C4-2B (cell line): ENCODE measurements around the gene FEV.
A peak's percentile ranks its signal among the peaks of the same experiment; 100 is the strongest.

Experiments used
- H3K27ac ChIP-seq: fragments of 450-650 bp; 2 replicates; pipeline ENCODE4 v1.5.1; 2017
- ZFX ChIP-seq: fragments of 450-650 bp; IDR thresholded peaks from 2 replicates; pipeline ENCODE4 v1.6.1; 2017
- TF ChIP-seq, protein P1 (sequence below): fragments of 450-650 bp; conservative IDR thresholded peaks from 2 replicates; pipeline ENCODE4 v1.5.1; 2017; ENCODE audit warnings: mild to moderate bottlenecking

FEV gene

GRCh38 chr2:218984239-218985020, 554 bp downstream of the FEV start:
- peak overlapping the region; percentile 69 for H3K27ac ChIP-seq
- 0 out of 2 replicates have a peak, but pooled peaks have one; percentile 47 for TF ChIP-seq ZFX
- TF ChIP-seq, protein P1, sequence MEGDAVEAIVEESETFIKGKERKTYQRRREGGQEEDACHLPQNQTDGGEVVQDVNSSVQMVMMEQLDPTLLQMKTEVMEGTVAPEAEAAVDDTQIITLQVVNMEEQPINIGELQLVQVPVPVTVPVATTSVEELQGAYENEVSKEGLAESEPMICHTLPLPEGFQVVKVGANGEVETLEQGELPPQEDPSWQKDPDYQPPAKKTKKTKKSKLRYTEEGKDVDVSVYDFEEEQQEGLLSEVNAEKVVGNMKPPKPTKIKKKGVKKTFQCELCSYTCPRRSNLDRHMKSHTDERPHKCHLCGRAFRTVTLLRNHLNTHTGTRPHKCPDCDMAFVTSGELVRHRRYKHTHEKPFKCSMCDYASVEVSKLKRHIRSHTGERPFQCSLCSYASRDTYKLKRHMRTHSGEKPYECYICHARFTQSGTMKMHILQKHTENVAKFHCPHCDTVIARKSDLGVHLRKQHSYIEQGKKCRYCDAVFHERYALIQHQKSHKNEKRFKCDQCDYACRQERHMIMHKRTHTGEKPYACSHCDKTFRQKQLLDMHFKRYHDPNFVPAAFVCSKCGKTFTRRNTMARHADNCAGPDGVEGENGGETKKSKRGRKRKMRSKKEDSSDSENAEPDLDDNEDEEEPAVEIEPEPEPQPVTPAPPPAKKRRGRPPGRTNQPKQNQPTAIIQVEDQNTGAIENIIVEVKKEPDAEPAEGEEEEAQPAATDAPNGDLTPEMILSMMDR: no peak

GRCh38 chr2:218983934-218984238, 1.1 kb downstream of the FEV start:
- TF ChIP-seq, protein P1: no peak
- no peak; the same call in 1 of the 2 replicates for TF ChIP-seq ZFX
- H3K27ac ChIP-seq: peak overlapping the region; percentile 69

DNA sequence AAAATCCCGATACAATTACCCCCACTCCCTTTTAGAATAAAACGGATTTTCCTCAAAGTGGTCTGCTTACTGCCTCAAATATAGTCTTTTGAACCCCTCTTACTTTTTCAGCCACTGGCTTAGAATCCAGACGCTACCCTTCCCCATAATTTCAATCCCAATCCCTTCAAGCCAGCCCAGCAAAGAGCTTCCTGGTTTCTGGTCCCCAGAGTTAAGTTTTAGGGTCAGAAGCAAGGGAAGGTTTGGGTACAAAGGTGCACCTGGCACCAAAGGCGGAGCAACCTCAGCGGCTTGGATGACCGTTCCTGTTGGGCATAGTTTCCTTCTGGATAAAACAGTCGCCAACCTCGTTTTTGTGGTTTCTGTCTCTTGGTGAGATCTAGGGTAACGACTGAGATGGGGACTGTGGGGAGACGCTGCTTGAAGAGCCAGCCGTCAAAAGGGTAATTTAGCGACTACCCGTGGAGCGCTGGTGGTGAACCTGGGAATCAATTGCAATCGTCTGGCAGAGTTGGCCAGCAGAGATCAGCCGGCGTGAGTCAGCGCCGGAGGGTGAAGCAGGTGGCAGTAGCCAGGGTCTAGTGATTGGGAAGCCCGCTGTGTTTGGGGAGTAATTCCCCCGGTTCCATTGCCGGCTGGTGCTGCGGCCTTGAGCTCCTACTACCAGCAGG, 1.6 kb downstream of the FEV start:
- TF ChIP-seq, protein P1: no peak
- no peak for TF ChIP-seq ZFX
- H3K27ac ChIP-seq: peak overlapping the region; percentile 69

DNA sequence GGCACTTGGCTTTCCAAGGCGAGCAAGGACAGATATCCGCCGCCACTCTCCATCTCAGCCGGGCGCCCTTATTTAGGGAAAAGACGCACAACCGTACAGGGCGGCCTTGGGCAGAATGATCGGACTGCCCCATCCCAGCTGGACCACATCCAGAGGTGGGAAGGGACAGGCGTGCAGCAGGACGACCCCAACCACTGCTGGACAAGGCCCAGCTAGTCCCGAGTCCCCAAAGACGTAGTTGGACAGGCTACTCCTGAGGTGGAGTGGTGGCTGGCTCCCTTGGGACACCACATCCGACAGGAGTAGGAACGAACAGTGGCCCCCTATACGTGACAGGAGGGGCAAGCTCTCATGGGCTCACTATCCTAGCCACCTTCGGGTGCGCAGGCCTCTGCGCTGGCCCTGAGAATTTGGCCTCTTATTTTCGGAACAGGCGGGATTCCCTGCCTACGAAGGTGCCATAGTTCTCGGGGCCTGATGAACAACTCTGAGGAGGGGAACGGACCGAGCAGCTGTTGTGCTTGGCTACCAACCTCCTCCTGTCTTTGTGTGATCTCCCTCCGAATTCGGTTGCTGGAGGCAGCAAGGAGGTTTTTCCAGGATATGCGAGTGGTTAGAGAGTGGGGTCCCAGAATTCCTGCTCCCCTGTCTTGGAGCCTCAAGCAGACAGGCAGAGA, 2.3 kb downstream of the FEV start:
- TF ChIP-seq ZFX: no peak
- TF ChIP-seq, protein P1: no peak
- no peak overlapping the region for H3K27ac ChIP-seq

GRCh38 chr2:218981881-218982585, 3.0 kb downstream of the FEV start:
- no peak for TF ChIP-seq ZFX
- TF ChIP-seq, protein P1: no peak
- H3K27ac ChIP-seq: no peak overlapping the region

GRCh38 chr2:218981390-218981880, 3.5 kb downstream of the FEV start:
- TF ChIP-seq, protein P1: no peak
- no peak for TF ChIP-seq ZFX
- H3K27ac ChIP-seq: no peak overlapping the region
